ENCODE data around the gene CFAP97D1.

Gene CFAP97D1

GRCh38 chr17:43832168-43832975 lies 52.1 kb downstream of the CFAP97D1 start:
- no peak for TF ChIP-seq CTCF (conservative IDR thresholded peaks at IDR 0.05; ENCODE audit: low read depth, low read length)
- no peak for DNase-seq (ENCODE audit: low read depth)
- peak overlapping the region; percentile 53 for H3K4me3 ChIP-seq (ENCODE audit: low read length)

GRCh38 chr17:43832976-43833829 lies 53.0 kb downstream of the CFAP97D1 start, which contains the start of gene MPP3:
Gene MPP3 (minus strand): TSS chr17:43833146. CDS start chr17:43831906, 1,240 bp downstream.
- no peak for DNase-seq (ENCODE audit: low read depth)
- no peak for TF ChIP-seq CTCF (conservative IDR thresholded peaks at IDR 0.05; ENCODE audit: low read depth, low read length)
- H3K4me3 ChIP-seq (ENCODE audit: low read length), result peak within 1 kb of the TSS; percentile 54

GRCh38 chr17:43834106-43834505 lies 53.9 kb downstream of the CFAP97D1 start:
- H3K4me3 ChIP-seq (ENCODE audit: low read length), result no peak overlapping the region
- TF ChIP-seq CTCF (conservative IDR thresholded peaks at IDR 0.05; ENCODE audit: low read depth, low read length), result no peak
- DNase-seq (ENCODE audit: low read depth), result no peak

Data from retinal pigment epithelial cell (primary cell).